OCI-LY1 (cell line): ENCODE measurements around the gene CCNY.

ENCODE experiments used
- H2AFZ ChIP-seq: fragments of 200-600 bp; sonication (generic), shearing (Covaris generic); 2 replicates; pipeline ENCODE4 v1.6.0; 2014; ENCODE audit warnings: antibody characterized with exemption, mild to moderate bottlenecking, low read length
- H3F3A ChIP-seq: fragments of 200-600 bp; sonication (generic), shearing (Covaris generic); 2 replicates; pipeline ENCODE4 v1.6.0; 2014; ENCODE audit warnings: mild to moderate bottlenecking, antibody characterized with exemption, low read length, moderate library complexity; ENCODE audit not compliant: insufficient read depth
- H3K27ac ChIP-seq: fragments of 200-600 bp; sonication (generic); 2 replicates; pipeline ENCODE4 v1.5.1; 2014; ENCODE audit warnings: low read length, mixed run types, mild to moderate bottlenecking, low read depth; ENCODE audit not compliant: poor library complexity, severe bottlenecking
- H3K27me3 ChIP-seq: fragments of 200-600 bp; sonication (generic); 2 replicates; pipeline ENCODE4 v1.6.0; 2014; ENCODE audit warnings: antibody characterized with exemption, mild to moderate bottlenecking, low read length, moderate library complexity; ENCODE audit not compliant: insufficient read depth
- H3K36me3 ChIP-seq: fragments of 200-600 bp; sonication (generic); 2 replicates; pipeline ENCODE4 v1.6.1; 2014; ENCODE audit warnings: mild to moderate bottlenecking, antibody characterized with exemption, low read length, moderate library complexity, mixed read lengths; ENCODE audit not compliant: insufficient read depth
- H3K4me1 ChIP-seq: fragments of 200-600 bp; sonication (generic); 2 replicates; pipeline ENCODE4 v1.5.1; 2014; ENCODE audit warnings: mild to moderate bottlenecking, low read length, moderate library complexity; ENCODE audit not compliant: insufficient read depth, severe bottlenecking
- H3K4me2 ChIP-seq: fragments of 200-600 bp; sonication (generic), shearing (Covaris generic); 2 replicates; pipeline ENCODE4 v1.6.1; 2014; ENCODE audit warnings: low read length
- H3K4me3 ChIP-seq: fragments of 200-600 bp; sonication (generic); 2 replicates; pipeline ENCODE4 v1.5.1; 2014; ENCODE audit warnings: low read length, low read depth, mild to moderate bottlenecking, mixed read lengths; ENCODE audit not compliant: poor library complexity, severe bottlenecking
- H3K79me2 ChIP-seq: fragments of 200-600 bp; shearing (Covaris generic); 2 replicates; pipeline ENCODE4 v1.6.1; 2016; ENCODE audit warnings: mixed run types, low read length, mixed read lengths; ENCODE audit not compliant: insufficient read depth
- H3K9ac ChIP-seq: fragments of 200-600 bp; sonication (generic), shearing (Covaris generic); 2 replicates; pipeline ENCODE4 v1.6.1; 2014; ENCODE audit warnings: mild to moderate bottlenecking, low read length, mixed read lengths
- H3K9me2 ChIP-seq: fragments of 200-600 bp; sonication (generic), shearing (Covaris generic); 2 replicates; pipeline ENCODE4 v1.6.1; 2014; ENCODE audit warnings: low read depth, mild to moderate bottlenecking, low read length, mixed read lengths
- H3K9me3 ChIP-seq: fragments of 200-600 bp; shearing (Covaris generic); 2 replicates; pipeline ENCODE4 v1.6.1; 2014; ENCODE audit warnings: low read length, mixed read lengths
- H4K20me1 ChIP-seq: fragments of 200-600 bp; sonication (generic), shearing (Covaris generic); 2 replicates; pipeline ENCODE4 v1.6.0; 2016; ENCODE audit warnings: mild to moderate bottlenecking, low read length; ENCODE audit not compliant: insufficient read depth
- CTCF ChIP-seq: fragments of 200-600 bp; sonication (generic), shearing (Covaris generic); IDR thresholded peaks from 2 replicates; pipeline ENCODE4 v1.5.1; 2017; ENCODE audit warnings: mild to moderate bottlenecking, antibody characterized with exemption, low read length, moderate library complexity, mixed read lengths
- EZH2 ChIP-seq: fragments of 200-600 bp; sonication (generic), shearing (Covaris generic); IDR thresholded peaks from 2 replicates; pipeline ENCODE4 v1.8.0; 2017; ENCODE audit warnings: borderline replicate concordance, mixed run types, mild to moderate bottlenecking, antibody characterized with exemption, low read length, moderate library complexity, mixed read lengths

Gene CCNY

DNA sequence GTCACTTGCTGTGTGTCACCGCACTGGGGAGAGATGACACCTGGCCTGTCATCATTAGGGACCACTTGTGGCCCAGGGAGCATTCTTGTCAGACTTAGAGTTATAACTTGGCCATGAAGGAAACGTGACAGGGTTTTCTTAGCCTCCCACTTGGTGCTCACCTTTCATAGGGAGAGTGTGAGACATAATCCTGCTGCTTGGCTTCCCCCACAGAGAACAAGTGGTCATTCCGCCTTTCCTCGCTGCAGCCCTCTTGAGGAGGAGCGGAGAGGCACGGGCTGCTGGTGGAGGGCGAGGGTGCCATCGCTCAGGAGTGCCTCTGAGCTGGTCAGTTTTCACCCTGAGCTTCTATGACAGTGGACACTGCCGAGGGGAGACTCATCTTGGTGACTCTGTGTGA is 143.8 kb downstream of the CCNY start:
- H3K9ac ChIP-seq, result no peak overlapping the region
- no peak for TF ChIP-seq CTCF
- TF ChIP-seq EZH2, result no peak
- H3K9me3 ChIP-seq, result no peaks in the 10 kb centered on the region
- no peaks in the 10 kb centered on the region for H3F3A ChIP-seq
- no peaks in the 10 kb centered on the region for H3K27me3 ChIP-seq
- H3K4me1 ChIP-seq, result no peaks in the 10 kb centered on the region
- H3K36me3 ChIP-seq, result no peaks in the 10 kb centered on the region
- H2AFZ ChIP-seq, result no peak overlapping the region
- H3K4me3 ChIP-seq, result no peak overlapping the region
- no peak overlapping the region for H3K27ac ChIP-seq
- no peaks in the 10 kb centered on the region for H3K9me2 ChIP-seq
- H3K4me2 ChIP-seq, result no peak overlapping the region
- no peaks in the 10 kb centered on the region for H3K79me2 ChIP-seq
- H4K20me1 ChIP-seq, result no peaks in the 10 kb centered on the region

DNA sequence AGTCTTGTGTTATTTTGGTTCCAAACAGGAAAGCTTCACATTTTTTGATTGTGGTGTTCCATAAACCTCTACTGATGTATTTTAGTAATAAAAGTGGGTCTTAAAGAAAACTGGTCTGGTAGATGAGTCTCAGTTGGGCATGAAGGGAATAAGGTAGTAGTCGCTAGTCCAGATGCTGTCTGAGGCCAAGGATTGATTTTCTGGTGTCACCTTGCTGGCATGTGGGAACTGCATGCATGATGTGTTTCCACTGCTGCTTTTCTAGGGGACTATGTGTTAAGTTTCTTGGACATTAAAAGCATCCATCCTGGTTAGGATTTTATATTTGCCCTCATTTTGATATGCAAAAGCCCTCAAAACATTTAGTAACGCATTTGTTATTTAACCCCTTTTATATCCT is 145.1 kb downstream of the CCNY start:
- no peaks in the 10 kb centered on the region for H4K20me1 ChIP-seq
- no peaks in the 10 kb centered on the region for H3K9me2 ChIP-seq
- TF ChIP-seq EZH2, result no peak
- no peak for TF ChIP-seq CTCF
- H3K4me1 ChIP-seq, result no peaks in the 10 kb centered on the region
- H3K27me3 ChIP-seq, result no peaks in the 10 kb centered on the region
- H3K9me3 ChIP-seq, result no peaks in the 10 kb centered on the region
- H3K4me2 ChIP-seq, result no peak overlapping the region
- H3K9ac ChIP-seq, result no peak overlapping the region
- H3K27ac ChIP-seq, result no peak overlapping the region
- no peak overlapping the region for H2AFZ ChIP-seq
- H3F3A ChIP-seq, result no peaks in the 10 kb centered on the region
- H3K36me3 ChIP-seq, result no peaks in the 10 kb centered on the region
- H3K79me2 ChIP-seq, result no peaks in the 10 kb centered on the region
- no peak overlapping the region for H3K4me3 ChIP-seq

DNA sequence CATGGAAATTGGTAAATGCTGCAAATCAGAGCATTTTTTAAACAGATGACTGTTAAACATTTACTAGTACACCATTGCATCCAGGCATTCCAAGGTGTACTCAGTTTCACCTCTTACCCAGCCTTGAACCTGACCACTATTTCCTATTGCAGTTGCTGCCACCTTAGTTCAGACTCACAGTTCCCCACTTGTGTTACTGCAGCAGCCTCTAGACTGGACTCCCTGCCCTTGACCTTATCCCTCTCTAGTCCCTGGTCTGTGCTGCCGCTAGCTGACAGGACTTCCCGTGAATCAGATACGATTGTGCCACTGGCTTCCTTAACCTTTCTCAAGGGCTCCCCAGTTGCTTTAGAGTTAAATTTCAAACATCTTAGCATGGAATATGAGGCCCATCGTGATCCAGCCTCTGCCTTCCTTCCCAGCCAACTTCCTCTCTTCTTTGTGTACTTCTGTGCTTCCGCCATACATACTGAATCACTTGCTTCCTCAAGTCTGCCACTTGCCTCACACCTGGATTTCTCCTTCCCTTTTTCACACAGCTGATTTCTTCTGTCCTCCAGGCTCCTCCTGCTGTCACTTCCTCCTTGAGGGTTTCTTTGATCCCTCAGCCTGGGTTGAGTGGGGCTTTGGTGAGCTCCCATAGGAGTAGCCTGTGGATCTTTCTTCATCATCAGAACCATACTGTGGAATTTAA is 150.1 kb downstream of the CCNY start:
- TF ChIP-seq CTCF, result no peak
- no peak for TF ChIP-seq EZH2
- no peaks in the 10 kb centered on the region for H3K36me3 ChIP-seq
- H3K27me3 ChIP-seq, result no peaks in the 10 kb centered on the region
- H3K79me2 ChIP-seq, result no peaks in the 10 kb centered on the region
- no peaks in the 10 kb centered on the region for H4K20me1 ChIP-seq
- no peaks in the 10 kb centered on the region for H3K9me3 ChIP-seq
- no peaks in the 10 kb centered on the region for H3K4me1 ChIP-seq
- H3F3A ChIP-seq, result no peaks in the 10 kb centered on the region
- no peak overlapping the region for H3K4me2 ChIP-seq
- H3K4me3 ChIP-seq, result no peak overlapping the region
- no peak overlapping the region for H3K9ac ChIP-seq
- H3K27ac ChIP-seq, result no peak overlapping the region
- no peak overlapping the region for H2AFZ ChIP-seq
- H3K9me2 ChIP-seq, result no peaks in the 10 kb centered on the region
